Heart right ventricle (tissue), 16 donors: ENCODE results near the gene CD59. TPM values are rescaled to one million over a fixed set of nuclear protein-coding genes. Genes with fewer than 3 reads are reported as not detected.
A peak's percentile ranks its signal among the peaks of the same experiment; 100 is the strongest.
"Not testable (repeated sequence)": the region's sequence is repeated elsewhere in the genome, so short reads cannot be mapped to it uniquely, and the experiment has no call there.

Experiments
- ATAC-seq, 8 donors: fragments of 200-7000 bp; cut with Tn5 transposase; one replicate each; pipeline ENCODE4 v1.9.1; 2020; ENCODE audit warnings: mild to moderate bottlenecking in 8 of 8, moderate library complexity in 8 of 8, moderate number of reproducible peaks in 1 of 8
- DNase-seq, 2 donors: peaks; one replicate each; pipeline ENCODE4 v3.0.0-alpha.2; 2020
- H3K27ac ChIP-seq, 10 donors: fragments of 200-600 bp; sonication (generic) in 2 of 10; one replicate each; pipeline versions ENCODE4 v1.5.0 to v1.8.0; 2020 to 2022; ENCODE audit warnings: mild to moderate bottlenecking in 3 of 10
- H3K27me3 ChIP-seq, 7 donors: fragments of 200-600 bp; one replicate each; pipeline ENCODE4 v1.8.0; 2021 to 2022; ENCODE audit warnings: mild to moderate bottlenecking in 2 of 7
- H3K36me3 ChIP-seq, 9 donors: fragments of 200-600 bp; sonication (generic) in 1 of 9; one replicate each; pipeline versions ENCODE4 v1.5.0 to v1.8.0; 2020 to 2022; ENCODE audit warnings: mild to moderate bottlenecking in 2 of 9
- H3K4me1 ChIP-seq, 9 donors: fragments of 200-600 bp; sonication (generic) in 1 of 9; one replicate each; pipeline versions ENCODE4 v1.5.0 to v1.8.0; 2020 to 2022; ENCODE audit warnings: mild to moderate bottlenecking in 4 of 9
- H3K4me3 ChIP-seq, 10 donors: fragments of 200-600 bp; sonication (generic) in 2 of 10; one replicate each; pipeline versions ENCODE4 v1.5.0 to v1.8.0; 2020 to 2022; ENCODE audit warnings: mild to moderate bottlenecking in 7 of 10, moderate library complexity in 2 of 10
- H3K9me3 ChIP-seq, 11 donors: fragments of 200-600 bp in 10 of 11; sonication (generic) in 2 of 11; one replicate each; pipeline versions ENCODE4 v1.5.0 to v1.8.0; 2013 to 2022; ENCODE audit warnings: mild to moderate bottlenecking in 2 of 11, control low read depth in 1 of 11, moderate library complexity in 1 of 11
- WGBS, 2 donors: extraction: QIAGEN DNeasy Blood & Tissue Kit; methylation state at CpG; one replicate each; pipeline ENCODE4 v1.1.7; 2013; ENCODE audit warnings: inconsistent platforms in 1 of 2; 5-methylcytosine and 5-hydroxymethylcytosine counted together
- intact Hi-C, 10 donors: fragments of 100-400 bp; cut with DNase I; formaldehyde crosslinking; loops; one replicate each; pipeline versions ENCODE4 v1.11.1 to v1.14.2; 2022
- polyA plus RNA-seq, 2 donors: library from polyadenylated mRNA; stranded (reverse); fragments of 200-250 nt; gene quantifications; one replicate each; pipeline ENCODE4 v1.2.3, GENCODE V29; 2013
- total RNA-seq, 10 donors: library from RNA; stranded (reverse); fragmentation: NEBNext Ultra II Directional in 3 of 10; extraction: Animal tissue kit (Norgen Biotek cat#: 25700) in 3 of 10; gene quantifications; one replicate each; pipeline versions ENCODE4 v1.2.1 to v1.2.4, GENCODE V29; 2021 to 2023
- TF ChIP-seq, protein P1 (sequence below), 9 donors: fragments of 200-600 bp; sonication (generic) in 2 of 9; IDR thresholded peaks; one replicate each; pipeline versions ENCODE4 v1.5.0 to v1.8.0; 2021 to 2022; ENCODE audit warnings: antibody characterized with exemption in 9 of 9, mild to moderate bottlenecking in 5 of 9, moderate library complexity in 1 of 9
- donor health status: Arrhythmogenic right ventricular cardiomyopathy.
- donor health status: ischemic (EF 13 %, LVEDD 7.1; RV severe dilation, severe dysfunction).
- donor health status: healthy with polysubstance abuse.
- donor health status: DM: no; HTN: yes; CAD: no.
- donor health status: DM: no; HTN: no; CAD: no.
- donor health status: ischemic (EF 25% LVEDD 6.9; RV normal size, moderate dysfunction).
- donor health status: ischemic (EF 25% LVEDD 5.7; RV mildly dilated, moderate dysfunction).
- donor health status: healthy.
- donor health status: DM: yes; HTN: yes; CAD: no.
- donor health status: Ischemic cardiomyopathy.
- donor health status: ischemic (EF 35%, LVEDD 5.7; RV mildly dilated, moderate dysfunction).
- donor health status: nonischemic (EF 11% LVEDD 7.7; RV severe dilation, severe dysfunction).
- donor health status: DM: yes; HTN: yes; CAD: no.
- donor health status: PGD.
- donor health status: ischemic (EF 29% LVEDD 5.4; RV normal size, mild dysfunction).
- donor health status: nonischemic (EF 23%, LVEDD 6.1; RV moderate dilation, normal function).

CD59 gene
- total and polyA plus RNA-seq, 12 donors = 120 to 1,261 (median 753) TPM

DNA sequence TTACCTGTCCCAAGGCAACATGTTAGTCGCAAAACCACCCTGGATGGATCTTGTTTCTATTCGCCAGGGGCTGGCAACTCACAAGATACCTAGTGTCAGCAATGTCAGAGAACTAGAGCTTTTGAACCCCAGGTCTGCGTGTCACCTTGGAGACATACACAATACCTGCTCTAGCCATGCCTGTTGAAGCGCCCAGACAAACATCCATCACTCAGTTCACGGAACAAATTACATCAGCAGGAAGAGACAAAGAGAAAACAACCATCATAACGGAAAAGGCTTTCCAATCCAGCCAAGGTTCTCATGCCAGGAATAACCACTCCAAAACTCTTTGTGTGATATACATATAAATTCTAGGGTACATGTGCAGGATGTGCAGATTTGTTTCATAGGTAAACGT lies 2.2 kb downstream of the CD59 start:
- Histone ChIP-seq H3K36me3 (peaks cover 0 to 44% (median 0%) of the 10 kb centered on the region in 9 donors), H3K4me3 (peak overlapping the region in 9 of 10 donors; percentile 66 to 100 (median 86)), H3K9me3 (no peaks in the 10 kb centered on the region), H3K4me1 (peaks cover 12 to 75% (median 65%) of the 10 kb centered on the region in 9 donors), H3K27ac (peak overlapping the region; percentile 94 to 100 (median 96)), H3K27me3 (no peaks in the 10 kb centered on the region)
- ATAC-seq = no peak
- 47% methylated on average over 7 of the region's 7 CpGs for WGBS, 2 donors
- no peak for DNase-seq
- TF ChIP-seq, protein P1, sequence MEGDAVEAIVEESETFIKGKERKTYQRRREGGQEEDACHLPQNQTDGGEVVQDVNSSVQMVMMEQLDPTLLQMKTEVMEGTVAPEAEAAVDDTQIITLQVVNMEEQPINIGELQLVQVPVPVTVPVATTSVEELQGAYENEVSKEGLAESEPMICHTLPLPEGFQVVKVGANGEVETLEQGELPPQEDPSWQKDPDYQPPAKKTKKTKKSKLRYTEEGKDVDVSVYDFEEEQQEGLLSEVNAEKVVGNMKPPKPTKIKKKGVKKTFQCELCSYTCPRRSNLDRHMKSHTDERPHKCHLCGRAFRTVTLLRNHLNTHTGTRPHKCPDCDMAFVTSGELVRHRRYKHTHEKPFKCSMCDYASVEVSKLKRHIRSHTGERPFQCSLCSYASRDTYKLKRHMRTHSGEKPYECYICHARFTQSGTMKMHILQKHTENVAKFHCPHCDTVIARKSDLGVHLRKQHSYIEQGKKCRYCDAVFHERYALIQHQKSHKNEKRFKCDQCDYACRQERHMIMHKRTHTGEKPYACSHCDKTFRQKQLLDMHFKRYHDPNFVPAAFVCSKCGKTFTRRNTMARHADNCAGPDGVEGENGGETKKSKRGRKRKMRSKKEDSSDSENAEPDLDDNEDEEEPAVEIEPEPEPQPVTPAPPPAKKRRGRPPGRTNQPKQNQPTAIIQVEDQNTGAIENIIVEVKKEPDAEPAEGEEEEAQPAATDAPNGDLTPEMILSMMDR (IDR thresholded peaks at IDR 0.05) = no peak
- intact Hi-C loops = loop anchor here in 5 of 10 donors (2.0 to 10.0 kb wide), 4 partner anchors 41 to 479 kb away; partner anchors contain the start of gene HIPK3 (in 1 of the 5)

DNA sequence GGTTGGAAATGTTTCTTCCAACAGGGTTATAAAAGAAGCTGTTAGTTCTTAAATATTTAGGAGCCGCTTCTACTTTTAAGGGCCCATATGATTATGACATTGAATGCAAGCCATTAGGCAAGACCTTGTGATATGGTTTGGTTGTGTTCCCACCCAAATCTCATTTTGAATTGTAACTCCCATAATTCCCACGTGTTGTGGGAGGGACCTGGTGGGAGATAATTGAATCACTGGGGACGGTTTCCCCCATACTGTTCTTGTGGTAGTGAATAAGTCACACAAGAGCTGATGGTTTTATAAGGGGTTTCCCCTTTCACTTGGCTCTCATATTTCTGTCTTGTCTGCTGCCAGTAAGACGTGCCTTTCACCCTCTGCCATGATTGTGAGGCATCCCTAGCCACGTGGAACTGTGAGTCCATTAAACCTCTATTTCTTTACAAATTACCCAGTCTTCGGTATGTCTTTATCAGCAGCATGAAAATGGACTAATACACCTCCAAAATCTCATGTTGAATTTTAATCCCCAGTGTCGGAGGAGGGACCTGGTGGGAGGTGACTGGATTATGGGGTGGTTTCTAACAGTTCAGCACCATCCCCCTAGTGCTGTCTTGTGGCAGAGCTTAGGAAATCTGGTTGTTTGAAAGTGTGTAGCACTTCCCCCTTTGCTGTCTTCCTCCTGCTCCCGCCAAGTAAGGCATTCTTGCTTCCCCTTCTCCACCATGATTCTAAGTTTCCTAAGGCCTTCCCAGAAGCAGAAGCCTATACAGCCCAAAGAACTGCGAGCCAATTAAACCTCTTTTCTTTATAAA lies 4.3 kb downstream of the CD59 start:
- no peak for DNase-seq
- Histone ChIP-seq H3K4me1 (peaks cover 12 to 80% (median 67%) of the 10 kb centered on the region in 9 donors), H3K36me3 (peaks cover 0 to 44% (median 0%) of the 10 kb centered on the region in 9 donors), H3K27me3 (no peaks in the 10 kb centered on the region), H3K9me3 (no peaks in the 10 kb centered on the region), H3K4me3 (peak overlapping the region in 6 of 10 donors; percentile 0 to 95 (median 5)), H3K27ac (peak overlapping the region in 6 of 10 donors; percentile 1 to 100 (median 94))
- TF ChIP-seq, protein P1 (IDR thresholded peaks at IDR 0.05) = no peak
- WGBS, 2 donors = 58 to 64% methylated on average over 9 of the region's 9 CpGs
- ATAC-seq = no peak
- intact Hi-C loops = loop anchor here in 2 of 10 donors (10.0 kb wide), 2 partner anchors 187 to 477 kb away; partner anchors contain the start of gene HIPK3 (in 1 of the 2)

DNA sequence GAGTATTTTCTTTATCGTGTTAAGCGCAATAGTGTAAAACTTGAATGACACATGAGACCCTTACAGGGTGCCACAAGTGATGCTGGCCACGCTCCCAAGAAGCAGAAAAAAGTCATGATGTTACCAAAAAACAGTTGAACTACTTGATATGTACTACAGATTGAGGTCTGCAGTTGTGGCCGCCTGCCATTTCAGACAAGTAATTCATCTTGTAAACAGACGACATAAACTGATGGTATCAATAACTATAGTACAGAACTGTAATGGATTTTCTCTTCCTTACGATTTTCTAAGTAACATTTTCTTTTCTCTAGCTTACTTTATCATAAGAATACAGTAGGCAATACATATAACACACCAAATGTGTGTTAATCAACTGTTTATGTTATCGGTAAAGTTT lies 5.5 kb downstream of the CD59 start:
- DNase-seq (no peak), ATAC-seq (no peak)
- 58 to 66% methylated on average over 7 of the region's 7 CpGs for WGBS, 2 donors
- intact Hi-C loops = loop anchor here in 2 of 10 donors (10.0 kb wide), 2 partner anchors 186 to 476 kb away; partner anchors contain the start of gene HIPK3 (in 1 of the 2)
- H3K4me3 ChIP-seq = peak overlapping the region in 3 of 10 donors; percentile 4 to 73 (median 10)
- H3K27me3 ChIP-seq = no peaks in the 10 kb centered on the region
- peaks cover 0 to 44% (median 0%) of the 10 kb centered on the region in 9 donors for H3K36me3 ChIP-seq
- TF ChIP-seq, protein P1 (IDR thresholded peaks at IDR 0.05) = no peak
- H3K27ac ChIP-seq = peak overlapping the region in 2 of 10 donors; percentile 17 to 94
- no peaks in the 10 kb centered on the region for H3K9me3 ChIP-seq
- H3K4me1 ChIP-seq = peaks cover 12 to 86% (median 74%) of the 10 kb centered on the region in 9 donors

DNA sequence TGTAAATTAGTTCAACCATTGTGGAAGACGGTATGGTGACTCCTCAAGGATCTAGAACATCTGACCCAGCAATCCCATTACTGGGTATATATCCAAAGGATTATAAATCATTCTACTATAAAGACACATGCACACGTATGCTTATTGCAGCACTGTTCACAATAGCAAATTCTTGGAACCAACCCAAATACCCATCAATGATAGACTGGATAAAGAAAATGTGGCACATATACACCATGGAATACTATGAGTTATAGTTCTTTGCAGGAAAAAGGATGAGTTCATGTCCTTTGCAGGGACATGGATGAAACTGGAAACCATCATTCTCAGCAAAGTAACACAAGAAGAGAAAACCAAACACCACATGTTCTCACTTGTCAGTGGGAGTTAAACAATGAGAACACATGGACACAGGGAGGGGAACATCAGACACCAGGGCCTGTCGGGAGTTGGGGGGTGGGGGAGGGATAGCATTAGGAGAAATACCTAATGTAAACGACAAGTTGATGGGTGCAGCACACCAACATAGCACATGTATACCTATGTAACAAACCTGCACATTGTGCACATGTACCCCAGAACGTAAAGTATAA lies 7.1 kb downstream of the CD59 start:
- Histone ChIP-seq H3K36me3 (peaks cover 0 to 44% (median 0%) of the 10 kb centered on the region in 9 donors), H3K4me3 (peak overlapping the region in 1 of 10 donors; percentile 73), H3K4me1 (peaks cover 24 to 93% (median 87%) of the 10 kb centered on the region in 9 donors)
- ATAC-seq, H3K27me3 ChIP-seq, H3K9me3 ChIP-seq, H3K27ac ChIP-seq, DNase-seq, intact Hi-C loops: not testable (repeated sequence)
- WGBS, 2 donors = 61 to 65% methylated on average over 5 of the region's 5 CpGs

DNA sequence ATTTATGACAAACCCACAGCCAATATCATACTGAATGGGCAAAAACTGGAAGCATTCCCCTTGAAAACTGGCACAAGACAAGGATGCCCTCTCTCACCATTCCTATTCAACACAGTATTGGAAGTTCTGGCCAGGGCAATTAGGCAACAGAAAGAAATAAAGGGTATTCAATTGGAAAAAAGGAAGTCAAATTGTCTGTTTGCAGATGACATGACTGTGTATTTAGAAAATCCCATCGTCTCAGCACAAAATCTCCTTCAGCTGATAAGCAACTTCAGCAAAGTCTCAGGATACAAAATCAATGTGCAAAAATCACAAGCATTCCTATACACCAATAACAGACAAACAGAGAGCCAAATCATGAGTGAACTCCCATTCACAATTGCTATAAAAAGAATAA lies 8.7 kb downstream of the CD59 start:
- Histone ChIP-seq H3K27ac (peak overlapping the region in 2 of 10 donors; percentile 37 to 54), H3K4me1 (peaks cover 34 to 93% (median 87%) of the 10 kb centered on the region in 9 donors), H3K36me3 (peaks cover 0 to 32% (median 0%) of the 10 kb centered on the region in 9 donors)
- DNase-seq, ATAC-seq, H3K9me3 ChIP-seq, H3K4me3 ChIP-seq, intact Hi-C loops, H3K27me3 ChIP-seq: not testable (repeated sequence)
- 29 to 59% methylated on average over 1 of the region's 1 CpG for WGBS, 2 donors
